GM12891 (cell line): ENCODE measurements around the gene CAPN5.
"Not testable (repeated sequence)": the region's sequence is repeated elsewhere in the genome, so short reads cannot be mapped to it uniquely, and the experiment has no call there.

Experiments used
- DNase-seq: peaks from one replicate; pipeline ENCODE4 v3.0.0; 2011; ENCODE audit warnings: low spot score; ENCODE audit not compliant: insufficient read length
- FAIRE-seq: peaks from 2 replicates; lab custom pipeline; 2011; peaks lifted over from hg19 to GRCh38; lab: Jason Lieb, UNC
- PAX5 ChIP-seq: IDR thresholded peaks from 2 replicates; pipeline ENCODE4 v1.6.1; 2011; ENCODE audit warnings: low read length, moderate library complexity, mild to moderate bottlenecking; ENCODE audit not compliant: insufficient read depth, severe bottlenecking
- POLR2A ChIP-seq: IDR thresholded peaks from 2 replicates; pipeline ENCODE4 v1.6.1; 2011; ENCODE audit warnings: low read depth, low read length, control low read depth
- POLR2AphosphoS5 ChIP-seq: IDR thresholded peaks from 2 replicates; pipeline ENCODE4 v1.6.1; 2011; ENCODE audit warnings: low read depth, low read length, control low read depth
- POU2F2 ChIP-seq: IDR thresholded peaks from 2 replicates; pipeline ENCODE4 v1.6.1; 2011; ENCODE audit warnings: low read depth, mild to moderate bottlenecking, control low read depth, low read length, moderate library complexity
- SPI1 ChIP-seq: IDR thresholded peaks from 2 replicates; pipeline ENCODE4 v1.6.1; 2011; ENCODE audit warnings: low read depth, low read length, control low read depth
- TAF1 ChIP-seq: IDR thresholded peaks from 2 replicates; pipeline ENCODE4 v1.6.1; 2011; ENCODE audit warnings: low read depth, low read length, control low read depth

Gene CAPN5

GRCh38 chr11:77060234-77060633, 6.5 kb upstream of the CAPN5 start:
- no peak for FAIRE-seq
- TF ChIP-seq POLR2AphosphoS5 (no peak), PAX5 (no peak), POLR2A (no peak), POU2F2 (no peak), TAF1 (no peak), SPI1 (no peak)

GRCh38 chr11:77061258-77061657, 5.5 kb upstream of the CAPN5 start:
- not testable (repeated sequence) for DNase-seq, FAIRE-seq

More at GRCh38 chr11:77060234-77060633, 6.5 kb upstream of the CAPN5 start:
- DNase-seq = no peak

GRCh38 chr11:77062924-77063323, 3.8 kb upstream of the CAPN5 start:
- DNase-seq (no peak), FAIRE-seq (no peak)
- TF ChIP-seq POLR2AphosphoS5 (no peak), POLR2A (no peak)

GRCh38 chr11:77063407-77063806, 3.4 kb upstream of the CAPN5 start:
- no peak for FAIRE-seq
- TF ChIP-seq SPI1 (no peak), TAF1 (no peak), POU2F2 (no peak), POLR2AphosphoS5 (no peak), PAX5 (no peak), POLR2A (no peak)
- no peak for DNase-seq

GRCh38 chr11:77063861-77064260, 2.9 kb upstream of the CAPN5 start:
- TF ChIP-seq POU2F2 (no peak), POLR2AphosphoS5 (no peak), SPI1 (no peak), TAF1 (no peak), POLR2A (no peak), PAX5 (no peak)
- DNase-seq = no peak

GRCh38 chr11:77064648-77065217, 2.0 kb upstream of the CAPN5 start:
- DNase-seq = no peak
- FAIRE-seq = no peak

More at GRCh38 chr11:77063861-77064260, 2.9 kb upstream of the CAPN5 start:
- FAIRE-seq = no peak

GRCh38 chr11:77065878-77066228, 918 bp upstream of the CAPN5 start:
- DNase-seq (no peak), FAIRE-seq (peak; percentile 66)
- TF ChIP-seq POLR2A (no peak), SPI1 (no peak), PAX5 (no peak)

More at GRCh38 chr11:77064648-77065217, 2.0 kb upstream of the CAPN5 start:
- TF ChIP-seq POLR2AphosphoS5 (no peak), PAX5 (no peak)

GRCh38 chr11:77067861-77068443, 1.2 kb downstream of the CAPN5 start:
- DNase-seq (no peak), FAIRE-seq (no peak)
- no peak for TF ChIP-seq PAX5

GRCh38 chr11:77068457-77069335, 1.9 kb downstream of the CAPN5 start:
- DNase-seq (no peak), FAIRE-seq (no peak)
- no peak for TF ChIP-seq POLR2A
- no peak for TF ChIP-seq PAX5
- no peak for TF ChIP-seq POU2F2
- TF ChIP-seq SPI1 = no peak
- TF ChIP-seq POLR2AphosphoS5 = no peak
- no peak for TF ChIP-seq TAF1

GRCh38 chr11:77069336-77069968, 2.7 kb downstream of the CAPN5 start:
- DNase-seq (no peak), FAIRE-seq (no peak)
- TF ChIP-seq TAF1 (no peak), SPI1 (no peak), POLR2A (no peak), PAX5 (no peak), POLR2AphosphoS5 (no peak), POU2F2 (no peak)
